GM08714 (cell line): ENCODE data around the gene SCFD2.
"Not testable (repeated sequence)": the region's sequence is repeated elsewhere in the genome, so short reads cannot be mapped to it uniquely, and the experiment has no call there.

Experiments
- H3K4me3 ChIP-seq: fragments of 200-500 bp; sonication (Bioruptor generic); 2 replicates; pipeline ENCODE4 v1.5.1; 2014; ENCODE audit warnings: mild to moderate bottlenecking, low read length, inconsistent platforms
- ZNF274 ChIP-seq: IDR thresholded peaks from 2 replicates; pipeline ENCODE4 v1.6.1; 2012; ENCODE audit warnings: mild to moderate bottlenecking, low read depth, low read length

The SCFD2 gene

GRCh38 chr4:52842792-52843191 is 523.1 kb downstream of the SCFD2 start:
- H3K4me3 ChIP-seq, result no peak overlapping the region
- TF ChIP-seq ZNF274, result no peak

GRCh38 chr4:52841682-52842456 is 524.0 kb downstream of the SCFD2 start:
- no peak overlapping the region for H3K4me3 ChIP-seq
- TF ChIP-seq ZNF274, result no peak

GRCh38 chr4:52840531-52841370 is 525.1 kb downstream of the SCFD2 start:
- no peak for TF ChIP-seq ZNF274
- H3K4me3 ChIP-seq, result no peak overlapping the region

- no peak for TF ChIP-seq ZNF274
- no peak overlapping the region for H3K4me3 ChIP-seq
Measured at GRCh38 chr4:52838729-52839586, 526.9 kb downstream of the SCFD2 start.

- H3K4me3 ChIP-seq, result no peak overlapping the region
- no peak for TF ChIP-seq ZNF274
Measured at GRCh38 chr4:52837716-52838558, 527.9 kb downstream of the SCFD2 start.

GRCh38 chr4:52836678-52837077 is 529.2 kb downstream of the SCFD2 start:
- TF ChIP-seq ZNF274, result no peak
- no peak overlapping the region for H3K4me3 ChIP-seq

GRCh38 chr4:52836120-52836519 is 529.7 kb downstream of the SCFD2 start:
- TF ChIP-seq ZNF274, result no peak
- no peak overlapping the region for H3K4me3 ChIP-seq

- H3K4me3 ChIP-seq, result not testable (repeated sequence)
Measured at GRCh38 chr4:52834641-52835456, 531.0 kb downstream of the SCFD2 start.

- no peak for TF ChIP-seq ZNF274
Measured at GRCh38 chr4:52833941-52834525, 531.8 kb downstream of the SCFD2 start.

GRCh38 chr4:52825460-52826090 is 540.3 kb downstream of the SCFD2 start:
- no peak overlapping the region for H3K4me3 ChIP-seq
- TF ChIP-seq ZNF274, result no peak

More at GRCh38 chr4:52833941-52834525, 531.8 kb downstream of the SCFD2 start:
- no peak overlapping the region for H3K4me3 ChIP-seq

GRCh38 chr4:52824603-52825459 is 541.0 kb downstream of the SCFD2 start:
- H3K4me3 ChIP-seq, result no peak overlapping the region
- TF ChIP-seq ZNF274, result no peak
